Measurements from ENCODE around the gene ST8SIA6. TPM values are rescaled to one million over a fixed set of nuclear protein-coding genes. Genes with fewer than 3 reads are reported as not detected.

Gene ST8SIA6
- total and polyA plus RNA-seq, 10 of the 15 experiments (the other 5 are each of a cell fraction or from before 2014, with no cell fraction given): 0.22 TPM; not detected in 9

DNA sequence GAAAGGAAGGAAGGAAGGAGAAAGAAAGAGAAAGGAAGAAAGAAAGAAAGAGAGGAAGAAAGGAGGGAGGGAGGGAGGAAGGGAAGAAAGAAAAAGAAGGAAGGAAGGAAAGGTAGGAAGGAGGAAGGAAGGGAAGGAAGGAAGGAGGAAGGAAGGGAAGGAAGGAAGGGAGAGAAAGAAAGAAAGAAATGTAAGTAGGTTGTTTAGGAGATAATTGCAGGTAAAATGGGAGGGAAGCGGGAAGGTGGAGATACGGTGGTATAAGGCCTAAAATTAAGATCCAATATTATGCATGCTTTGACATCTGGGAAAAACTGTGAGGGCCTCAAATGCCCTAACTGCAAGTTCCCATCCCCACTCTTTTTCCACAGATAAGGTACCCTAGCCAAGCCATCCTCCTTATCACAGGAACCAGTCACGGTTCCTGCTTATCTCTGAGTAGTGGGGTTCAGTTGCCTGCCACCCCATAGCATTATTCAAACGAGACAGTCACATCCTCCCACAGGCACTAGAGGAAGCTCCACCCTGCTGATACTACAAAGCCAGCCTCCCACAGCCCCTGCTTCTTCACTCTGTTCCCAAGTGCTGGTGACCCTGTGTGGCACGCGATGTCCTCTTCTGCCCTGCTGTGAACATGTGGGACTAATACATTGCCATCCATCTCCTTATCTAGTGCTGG is 28.7 kb downstream of the ST8SIA6 start:
- ChIA-PET CTCF (interaction anchor here (0.8 kb wide), 1 partner anchor 19 kb away, joined by 3 read pairs; no protein-coding TSS in a partner anchor), RAD21 (ENCODE audit: unreplicated experiment) (no interaction called here), SMC1A (ENCODE audit: uncharacterized antibody, unreplicated experiment) (interaction anchor here (0.9 to 1.3 kb wide), 2 partner anchors 17 to 18 kb away, joined by 3 read pairs; no protein-coding TSS in a partner anchor), POLR2A (no interaction called here)
- intact Hi-C loops (cut with micrococcal nuclease; ENCODE audit: unreplicated experiment): no loop called here
- Histone ChIP-seq H3K36me3 (ENCODE audit: control insufficient read depth in 2 of 2, insufficient read depth in 2 of 2, low read length in 1 of 2) (no peaks in the 10 kb centered on the region), H3K4me1 (ENCODE audit: control insufficient read depth, insufficient read depth, low read length) (peaks cover 12% of the 10 kb centered on the region; the same call in 1 of the 2 replicates), H3K27ac (ENCODE audit: control insufficient read depth, insufficient read depth) (no peak overlapping the region), H3K9ac (ENCODE audit: control insufficient read depth, insufficient read depth, low read length) (no peak overlapping the region), H3K4me3 (no peak overlapping the region), H3K79me2 (ENCODE audit: control insufficient read depth, insufficient read depth, low read length) (no peaks in the 10 kb centered on the region), H3K27me3 (replicated peaks in 1 of 2; ENCODE audit: control insufficient read depth in 2 of 2, insufficient read depth in 2 of 2, low read length in 1 of 2) (peaks cover 0 to 5% of the 10 kb centered on the region in 2 experiments; a peak in 2 of 4 replicates), H4K20me1 (ENCODE audit: control insufficient read depth, insufficient read depth) (no peaks in the 10 kb centered on the region), H2AFZ (ENCODE audit: control insufficient read depth, low read depth, low read length) (no peak overlapping the region), H3K4me2 (ENCODE audit: control insufficient read depth, insufficient read depth) (no peak overlapping the region), H3K9me3 (replicated peaks; ENCODE audit: control insufficient read depth, insufficient read depth, low read length) (no peaks in the 10 kb centered on the region; the same call in 2 of the 3 replicates)
- FAIRE-seq: no peak
- DNase-seq (ENCODE audit: low read depth, low spot score): no peak
- no peak for ATAC-seq
- WGBS (ENCODE audit: insufficient coverage, insufficient replicate concordance, low lambda C conversion rate, missing lambda C conversion rate): 62% methylated on average over 6 of the region's 6 CpGs
- in situ Hi-C loops (cut with MboI): no loop called here
- BruUV-seq (replicated peaks): no TSS peak
- TF ChIP-seq, protein P1, sequence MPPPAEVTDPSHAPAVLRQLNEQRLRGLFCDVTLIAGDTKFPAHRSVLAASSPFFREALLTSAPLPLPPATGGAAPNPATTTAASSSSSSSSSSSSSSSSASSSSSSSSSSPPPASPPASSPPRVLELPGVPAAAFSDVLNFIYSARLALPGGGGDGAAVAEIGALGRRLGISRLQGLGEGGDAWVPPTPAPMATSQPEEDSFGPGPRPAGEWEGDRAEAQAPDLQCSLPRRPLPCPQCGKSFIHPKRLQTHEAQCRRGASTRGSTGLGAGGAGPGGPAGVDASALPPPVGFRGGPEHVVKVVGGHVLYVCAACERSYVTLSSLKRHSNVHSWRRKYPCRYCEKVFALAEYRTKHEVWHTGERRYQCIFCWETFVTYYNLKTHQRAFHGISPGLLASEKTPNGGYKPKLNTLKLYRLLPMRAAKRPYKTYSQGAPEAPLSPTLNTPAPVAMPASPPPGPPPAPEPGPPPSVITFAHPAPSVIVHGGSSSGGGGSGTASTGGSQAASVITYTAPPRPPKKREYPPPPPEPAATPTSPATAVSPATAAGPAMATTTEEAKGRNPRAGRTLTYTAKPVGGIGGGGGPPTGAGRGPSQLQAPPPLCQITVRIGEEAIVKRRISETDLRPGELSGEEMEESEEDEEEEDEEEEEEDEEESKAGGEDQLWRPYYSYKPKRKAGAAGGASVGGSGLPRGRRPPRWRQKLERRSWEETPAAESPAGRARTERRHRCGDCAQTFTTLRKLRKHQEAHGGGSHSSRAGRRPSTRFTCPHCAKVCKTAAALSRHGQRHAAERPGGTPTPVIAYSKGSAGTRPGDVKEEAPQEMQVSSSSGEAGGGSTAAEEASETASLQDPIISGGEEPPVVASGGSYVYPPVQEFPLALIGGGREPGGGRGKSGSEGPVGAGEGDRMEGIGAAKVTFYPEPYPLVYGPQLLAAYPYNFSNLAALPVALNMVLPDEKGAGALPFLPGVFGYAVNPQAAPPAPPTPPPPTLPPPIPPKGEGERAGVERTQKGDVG (CRISPR knock-in tag; IDR thresholded peaks at IDR 0.05): no peak
- TF ChIP-seq MXI1 (IDR thresholded peaks at IDR 0.05; ENCODE audit: low read depth, low read length) (no peak), WRNIP1 (IDR thresholded peaks at IDR 0.05; ENCODE audit: borderline replicate concordance, low read depth, low read length) (no peak), KDM1A (IDR thresholded peaks at IDR 0.05; ENCODE audit: borderline replicate concordance) (no peak), ASH2L (IDR thresholded peaks at IDR 0.05; ENCODE audit: borderline replicate concordance, low read depth) (no peak), RUNX3 (IDR thresholded peaks at IDR 0.05; ENCODE audit: low read length) (no peak), KLF5 (IDR thresholded peaks at IDR 0.05; ENCODE audit: partially characterized antibody) (no peak)

All from GM12878 (cell line).